ENCODE measurements around the gene DNM1.

Gene DNM1

GRCh38 chr9:128206916-128207910 is 4.0 kb downstream of the DNM1 start:
- DNase-seq (ENCODE audit: low spot score) = no peak
- no peak for TF ChIP-seq CTCF (IDR thresholded peaks at IDR 0.05; ENCODE audit: extremely low read depth, missing control alignments)

- no peak for DNase-seq (ENCODE audit: low spot score)
- no peak for TF ChIP-seq CTCF (IDR thresholded peaks at IDR 0.05; ENCODE audit: extremely low read depth, missing control alignments)
Measured at GRCh38 chr9:128208386-128208785, 5.2 kb downstream of the DNM1 start.

- TF ChIP-seq CTCF (IDR thresholded peaks at IDR 0.05; ENCODE audit: extremely low read depth, missing control alignments) = no peak
- DNase-seq (ENCODE audit: low spot score) = no peak
Measured at GRCh38 chr9:128208946-128209669, 5.9 kb downstream of the DNM1 start.

- DNase-seq (ENCODE audit: low spot score) = no peak
- no peak for TF ChIP-seq CTCF (IDR thresholded peaks at IDR 0.05; ENCODE audit: extremely low read depth, missing control alignments)
Measured at GRCh38 chr9:128211186-128211980, 8.2 kb downstream of the DNM1 start.

GRCh38 chr9:128211981-128212281 is 8.8 kb downstream of the DNM1 start:
- DNase-seq (ENCODE audit: low spot score) = no peak
- no peak for TF ChIP-seq CTCF (IDR thresholded peaks at IDR 0.05; ENCODE audit: extremely low read depth, missing control alignments)

GRCh38 chr9:128213746-128214497 is 10.7 kb downstream of the DNM1 start:
- no peak for TF ChIP-seq CTCF (IDR thresholded peaks at IDR 0.05; ENCODE audit: extremely low read depth, missing control alignments)
- DNase-seq (ENCODE audit: low spot score) = no peak

Measured in GM20000 (cell line).